ENCODE data around the gene SMIM36. TPM values are rescaled to one million over a fixed set of nuclear protein-coding genes. Genes with fewer than 3 reads are reported as not detected.

SMIM36 gene
- total and polyA plus RNA-seq, 2 of the 8 experiments (the other 6 are each of a cell fraction or from before 2014, with no cell fraction given) = not detected

DNA sequence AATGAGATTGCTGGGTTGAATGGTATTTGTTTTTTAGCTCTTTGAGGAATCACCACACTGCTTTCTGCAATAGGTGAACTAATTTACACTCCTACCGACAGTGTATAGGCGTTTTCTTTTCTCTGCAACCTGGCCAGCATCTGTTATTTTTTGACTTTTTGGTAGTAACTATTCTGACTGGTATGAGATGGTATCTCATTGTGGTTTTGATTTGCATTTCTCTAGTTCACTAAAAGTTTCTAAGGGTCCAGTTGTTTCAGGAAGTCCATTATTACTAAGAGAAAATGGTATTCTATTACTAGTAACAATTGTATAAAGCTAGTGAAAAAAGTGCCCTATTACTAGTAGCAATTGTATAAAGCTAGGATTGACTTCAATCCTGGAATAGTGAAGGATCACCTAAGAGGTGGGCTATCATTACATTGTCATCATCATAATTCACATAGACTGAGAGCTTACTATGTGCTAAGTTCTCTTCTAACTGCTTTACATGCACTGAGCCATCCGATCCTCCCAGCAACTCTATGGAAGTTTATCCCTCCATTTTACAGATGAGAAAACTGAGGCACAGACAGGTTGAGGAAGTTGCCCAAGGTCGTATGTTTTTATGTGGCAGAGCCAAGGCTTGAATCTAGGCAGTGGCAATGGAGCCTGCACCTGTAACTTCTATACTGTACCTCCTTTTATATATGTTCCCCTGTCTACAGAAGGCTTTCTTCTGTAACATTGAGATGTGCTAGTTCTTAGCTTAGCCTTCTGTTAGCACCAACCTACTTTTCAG is 13.4 kb upstream of the SMIM36 start:
- Histone ChIP-seq H4K5ac (ENCODE audit: insufficient read length, low read depth, low read length) (no peak overlapping the region), H3K14ac (ENCODE audit: insufficient read length) (no peak overlapping the region), H4K20me1 (replicated peaks in 1 of 2; ENCODE audit: control insufficient read depth in 1 of 2, insufficient read depth in 2 of 2, low read length in 2 of 2) (no peaks in the 10 kb centered on the region), H4K8ac (ENCODE audit: extremely low read depth, insufficient read depth, low read length) (no peak overlapping the region), H2BK5ac (ENCODE audit: low read depth, low read length) (no peak overlapping the region), H2AFZ (ENCODE audit: low read length) (no peak overlapping the region), H3K9me3 (ENCODE audit: insufficient read depth in 2 of 2, low read depth in 1 of 2, low read length in 1 of 2) (no peaks in the 10 kb centered on the region), H3K56ac (replicated peaks; ENCODE audit: insufficient read length, low read depth, low read length) (no peak overlapping the region), H3K23me2 (ENCODE audit: low read depth, low read length) (no peaks in the 10 kb centered on the region), H3K27ac (ENCODE audit: low read depth, low read length) (no peak overlapping the region), H3K4me3 (ENCODE audit: extremely low read depth in 1 of 4, insufficient read depth in 2 of 4, low read depth in 3 of 4, low read length in 4 of 4) (no peak overlapping the region), H2BK120ac (replicated peaks; ENCODE audit: low read depth, low read length) (no peak overlapping the region), H3K79me1 (ENCODE audit: low read depth, low read length) (no peaks in the 10 kb centered on the region), H3K9ac (replicated peaks in 1 of 4; ENCODE audit: extremely low read depth in 1 of 4, low read depth in 3 of 4, low read length in 3 of 4) (no peak overlapping the region), H2BK15ac (ENCODE audit: low read length) (no peak overlapping the region), H2AK5ac (ENCODE audit: low read depth, low read length) (no peak overlapping the region), H3K18ac (ENCODE audit: extremely low read depth, low read length) (no peak overlapping the region), H3K27me3 (replicated peaks in 1 of 4; ENCODE audit: control insufficient read depth in 3 of 4, extremely low read depth in 1 of 4, insufficient read depth in 3 of 4, low read length in 3 of 4) (no peaks in the 10 kb centered on the region), H2BK12ac (ENCODE audit: low read depth, low read length) (no peak overlapping the region), H3K4me2 (ENCODE audit: insufficient read depth in 1 of 2, low read depth in 2 of 2, low read length in 2 of 2) (no peak overlapping the region), H3K4ac (replicated peaks; ENCODE audit: insufficient read length, low read depth, low read length) (no peak overlapping the region), H2BK20ac (ENCODE audit: low read length) (no peak overlapping the region), H3K23ac (ENCODE audit: insufficient read length) (no peak overlapping the region), H3K4me1 (replicated peaks in 1 of 4; ENCODE audit: control insufficient read depth in 3 of 4, insufficient read depth in 4 of 4, low read length in 3 of 4) (peaks cover 0 to 2% (median 0%) of the 10 kb centered on the region in 4 experiments; a peak in 1 of 7 replicates), H3K79me2 (ENCODE audit: control insufficient read depth in 1 of 2, insufficient read depth in 2 of 2, low read length in 2 of 2) (no peaks in the 10 kb centered on the region), H3K36me3 (ENCODE audit: control insufficient read depth in 2 of 4, insufficient read depth in 4 of 4, low read length in 3 of 4) (no peaks in the 10 kb centered on the region), H4K91ac (replicated peaks; ENCODE audit: insufficient read length, low read length) (no peak overlapping the region)
- ChIA-PET CTCF (ENCODE audit: partially characterized antibody) (interaction anchor here (0.6 to 7.8 kb wide), 12 partner anchors 10 to 301 kb away, joined by 3 to 169 read pairs (median 4); partner anchors contain the start of genes PCTP and TMEM100), POLR2A (ENCODE audit: partially characterized antibody) (no interaction called here)
- 72% methylated on average over 4 of the region's 4 CpGs; no CpG with 5 or more reads in 1 of the 2 experiments for WGBS, 2 experiments (ENCODE audit: extremely low coverage in 1 of 2, insufficient coverage in 1 of 2, insufficient read length in 1 of 2, insufficient replicate concordance in 2 of 2, low coverage in 1 of 2, low lambda C conversion rate in 2 of 2, missing lambda C conversion rate in 1 of 2)
- DNase-seq (ENCODE audit: low read depth in 1 of 2, low spot score in 2 of 2) (no peak), FAIRE-seq (no peak)
- TF ChIP-seq NANOG (IDR thresholded peaks at IDR 0.05; ENCODE audit: insufficient read depth, low read depth, low read length, poor library complexity, severe bottlenecking) = no peak
- TF ChIP-seq KDM1A (IDR thresholded peaks at IDR 0.05; ENCODE audit: borderline replicate concordance, low read length) = no peak
- TF ChIP-seq CBX8 (IDR thresholded peaks at IDR 0.05; ENCODE audit: borderline replicate concordance, low read depth, low read length) = no peak
- TF ChIP-seq ASH2L (IDR thresholded peaks at IDR 0.05; ENCODE audit: low read length) = no peak
- TF ChIP-seq SP1 (IDR thresholded peaks at IDR 0.05; ENCODE audit: low read depth, low read length) = no peak
- TF ChIP-seq, protein P1, sequence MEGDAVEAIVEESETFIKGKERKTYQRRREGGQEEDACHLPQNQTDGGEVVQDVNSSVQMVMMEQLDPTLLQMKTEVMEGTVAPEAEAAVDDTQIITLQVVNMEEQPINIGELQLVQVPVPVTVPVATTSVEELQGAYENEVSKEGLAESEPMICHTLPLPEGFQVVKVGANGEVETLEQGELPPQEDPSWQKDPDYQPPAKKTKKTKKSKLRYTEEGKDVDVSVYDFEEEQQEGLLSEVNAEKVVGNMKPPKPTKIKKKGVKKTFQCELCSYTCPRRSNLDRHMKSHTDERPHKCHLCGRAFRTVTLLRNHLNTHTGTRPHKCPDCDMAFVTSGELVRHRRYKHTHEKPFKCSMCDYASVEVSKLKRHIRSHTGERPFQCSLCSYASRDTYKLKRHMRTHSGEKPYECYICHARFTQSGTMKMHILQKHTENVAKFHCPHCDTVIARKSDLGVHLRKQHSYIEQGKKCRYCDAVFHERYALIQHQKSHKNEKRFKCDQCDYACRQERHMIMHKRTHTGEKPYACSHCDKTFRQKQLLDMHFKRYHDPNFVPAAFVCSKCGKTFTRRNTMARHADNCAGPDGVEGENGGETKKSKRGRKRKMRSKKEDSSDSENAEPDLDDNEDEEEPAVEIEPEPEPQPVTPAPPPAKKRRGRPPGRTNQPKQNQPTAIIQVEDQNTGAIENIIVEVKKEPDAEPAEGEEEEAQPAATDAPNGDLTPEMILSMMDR (IDR thresholded peaks at IDR 0.05; ENCODE audit: control extremely low read depth in 1 of 3, insufficient read depth in 1 of 3, low read depth in 1 of 3, low read length in 3 of 3) = no peak
- TF ChIP-seq BRCA1 (IDR thresholded peaks at IDR 0.05; ENCODE audit: low read depth, low read length) = no peak
- TF ChIP-seq, protein P2, sequence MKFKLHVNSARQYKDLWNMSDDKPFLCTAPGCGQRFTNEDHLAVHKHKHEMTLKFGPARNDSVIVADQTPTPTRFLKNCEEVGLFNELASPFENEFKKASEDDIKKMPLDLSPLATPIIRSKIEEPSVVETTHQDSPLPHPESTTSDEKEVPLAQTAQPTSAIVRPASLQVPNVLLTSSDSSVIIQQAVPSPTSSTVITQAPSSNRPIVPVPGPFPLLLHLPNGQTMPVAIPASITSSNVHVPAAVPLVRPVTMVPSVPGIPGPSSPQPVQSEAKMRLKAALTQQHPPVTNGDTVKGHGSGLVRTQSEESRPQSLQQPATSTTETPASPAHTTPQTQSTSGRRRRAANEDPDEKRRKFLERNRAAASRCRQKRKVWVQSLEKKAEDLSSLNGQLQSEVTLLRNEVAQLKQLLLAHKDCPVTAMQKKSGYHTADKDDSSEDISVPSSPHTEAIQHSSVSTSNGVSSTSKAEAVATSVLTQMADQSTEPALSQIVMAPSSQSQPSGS (IDR thresholded peaks at IDR 0.05; ENCODE audit: low read length) = no peak

Data from H1 (cell line).